Measurements from ENCODE around the gene LRRK2. TPM values are rescaled to one million over a fixed set of nuclear protein-coding genes. Genes with fewer than 3 reads are reported as not detected.

LRRK2 gene
- total and polyA plus RNA-seq, 7 donors: 0.74 to 8.4 (median 4.7) TPM

DNA sequence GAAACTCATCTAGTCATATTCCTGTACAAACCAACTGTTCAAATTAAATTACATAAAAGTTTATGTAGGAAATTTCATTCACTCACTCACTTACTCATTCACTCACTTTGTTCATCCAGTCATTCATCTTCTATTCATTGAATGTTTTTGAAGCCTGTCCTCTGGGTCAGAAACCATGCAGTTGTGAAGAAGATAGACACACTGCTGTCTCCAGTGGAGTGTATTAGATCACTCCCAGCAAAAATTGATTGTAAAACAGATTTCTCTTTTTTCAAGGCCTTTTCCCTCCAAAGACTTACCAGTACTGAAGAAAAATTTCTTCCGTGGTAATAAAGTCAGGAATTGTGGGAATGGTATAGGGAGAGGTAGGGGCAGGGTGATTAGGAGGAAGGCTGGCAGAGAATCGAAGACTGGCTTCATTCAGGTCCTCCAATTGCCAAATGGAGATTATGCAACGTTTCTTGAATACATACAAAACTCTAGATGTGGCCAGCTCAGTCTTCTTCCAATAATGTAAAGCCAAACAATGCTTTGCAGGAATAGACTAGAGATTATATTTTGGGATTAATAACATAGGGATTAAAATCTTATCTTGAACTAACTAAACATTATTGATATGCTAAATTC lies 9.1 kb downstream of the LRRK2 start:
- Histone ChIP-seq H3K36me3 (ENCODE audit: insufficient read depth in 1 of 2, low read depth in 1 of 2) (peaks cover 0 to 53% of the 10 kb centered on the region in 2 donors), H3K27ac (no peak overlapping the region), H3K4me1 (no peaks in the 10 kb centered on the region), H3K27me3 (ENCODE audit: insufficient read depth in 3 of 3, low read length in 2 of 3) (no peaks in the 10 kb centered on the region), H3K9me3 (no peaks in the 10 kb centered on the region), H3K4me3 (no peak overlapping the region)
- TF ChIP-seq, protein P1, sequence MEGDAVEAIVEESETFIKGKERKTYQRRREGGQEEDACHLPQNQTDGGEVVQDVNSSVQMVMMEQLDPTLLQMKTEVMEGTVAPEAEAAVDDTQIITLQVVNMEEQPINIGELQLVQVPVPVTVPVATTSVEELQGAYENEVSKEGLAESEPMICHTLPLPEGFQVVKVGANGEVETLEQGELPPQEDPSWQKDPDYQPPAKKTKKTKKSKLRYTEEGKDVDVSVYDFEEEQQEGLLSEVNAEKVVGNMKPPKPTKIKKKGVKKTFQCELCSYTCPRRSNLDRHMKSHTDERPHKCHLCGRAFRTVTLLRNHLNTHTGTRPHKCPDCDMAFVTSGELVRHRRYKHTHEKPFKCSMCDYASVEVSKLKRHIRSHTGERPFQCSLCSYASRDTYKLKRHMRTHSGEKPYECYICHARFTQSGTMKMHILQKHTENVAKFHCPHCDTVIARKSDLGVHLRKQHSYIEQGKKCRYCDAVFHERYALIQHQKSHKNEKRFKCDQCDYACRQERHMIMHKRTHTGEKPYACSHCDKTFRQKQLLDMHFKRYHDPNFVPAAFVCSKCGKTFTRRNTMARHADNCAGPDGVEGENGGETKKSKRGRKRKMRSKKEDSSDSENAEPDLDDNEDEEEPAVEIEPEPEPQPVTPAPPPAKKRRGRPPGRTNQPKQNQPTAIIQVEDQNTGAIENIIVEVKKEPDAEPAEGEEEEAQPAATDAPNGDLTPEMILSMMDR (IDR thresholded peaks at IDR 0.05): no peak
- 67 to 73% (median 70%) methylated on average over 3 of the region's 3 CpGs for WGBS, 3 donors
- no peak for DNase-seq
- no peak for ATAC-seq
- intact Hi-C loops (cut with DNase I): no loop called here

DNA sequence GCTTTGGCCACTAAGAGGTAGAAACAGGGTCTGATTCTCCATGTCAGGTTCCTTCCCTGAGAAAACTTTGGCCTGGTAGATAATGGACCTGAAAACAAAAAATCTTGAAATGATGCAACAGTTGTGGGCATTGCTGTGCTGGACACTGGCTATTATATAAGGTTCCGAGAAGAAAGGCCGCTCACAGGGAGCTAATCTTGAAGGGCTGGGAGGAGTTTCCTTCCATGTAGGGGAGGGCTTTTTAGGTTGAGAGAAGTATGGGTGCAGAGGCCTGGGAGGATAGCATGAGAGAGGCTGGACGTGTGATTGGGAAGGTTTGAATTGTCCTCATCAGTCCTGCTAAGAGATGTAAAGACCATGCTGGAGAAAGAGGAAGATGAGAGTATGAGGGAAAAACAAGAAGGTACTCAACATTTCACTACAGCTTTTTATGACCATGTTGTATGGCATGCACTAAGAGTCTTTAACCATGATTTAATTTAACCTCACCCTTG lies 11.6 kb downstream of the LRRK2 start:
- no peak overlapping the region for H3K27ac ChIP-seq
- no peaks in the 10 kb centered on the region for H3K27me3 ChIP-seq (ENCODE audit: insufficient read depth in 3 of 3, low read length in 2 of 3)
- DNase-seq: no peak
- H3K36me3 ChIP-seq (ENCODE audit: insufficient read depth in 1 of 2, low read depth in 1 of 2): peaks cover 0 to 74% of the 10 kb centered on the region in 2 donors
- H3K4me3 ChIP-seq: no peak overlapping the region
- TF ChIP-seq, protein P1 (IDR thresholded peaks at IDR 0.05): no peak
- WGBS, 3 donors: 84 to 91% (median 91%) methylated on average over 3 of the region's 3 CpGs
- no peak for ATAC-seq
- no peaks in the 10 kb centered on the region for H3K4me1 ChIP-seq
- H3K9me3 ChIP-seq: no peaks in the 10 kb centered on the region
- intact Hi-C loops (cut with DNase I): no loop called here

DNA sequence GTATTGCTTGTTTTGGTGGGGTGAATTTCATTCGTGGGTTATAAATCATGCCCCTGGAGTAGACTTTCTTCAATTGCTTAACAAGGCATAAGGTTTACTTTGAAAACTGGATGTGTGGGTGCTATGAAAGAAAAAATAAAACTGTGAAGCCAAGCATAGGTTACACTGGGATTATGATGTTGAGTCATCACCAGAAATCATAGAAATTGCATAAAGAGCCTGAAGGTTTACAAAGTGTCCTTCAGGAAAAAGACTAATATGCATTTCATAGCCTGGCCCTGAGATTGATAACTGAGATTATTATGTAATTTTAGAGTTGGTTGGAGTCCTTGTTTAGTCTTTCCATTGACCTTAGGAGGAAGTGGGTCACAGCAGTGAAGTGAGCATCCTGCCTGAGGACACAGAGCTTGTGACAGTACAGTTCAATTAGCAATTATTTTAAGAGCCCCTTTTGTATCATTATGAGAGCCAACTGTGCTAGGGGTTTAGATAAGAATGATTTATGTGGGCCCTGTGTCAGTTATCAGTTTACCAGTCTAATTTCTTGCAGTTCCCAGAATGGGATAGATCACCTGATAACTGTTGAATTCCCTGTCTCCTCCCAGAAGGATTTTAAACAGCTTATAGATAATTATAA lies 13.6 kb downstream of the LRRK2 start:
- no peaks in the 10 kb centered on the region for H3K4me1 ChIP-seq
- intact Hi-C loops (cut with DNase I): no loop called here
- no peaks in the 10 kb centered on the region for H3K27me3 ChIP-seq (ENCODE audit: insufficient read depth in 3 of 3, low read length in 2 of 3)
- TF ChIP-seq, protein P1 (IDR thresholded peaks at IDR 0.05): no peak
- no peaks in the 10 kb centered on the region for H3K9me3 ChIP-seq
- WGBS, 3 donors: 50 to 79% (median 59%) methylated on average over 1 of the region's 1 CpG
- no peak overlapping the region for H3K27ac ChIP-seq
- H3K4me3 ChIP-seq: no peak overlapping the region
- ATAC-seq (no peak), DNase-seq (no peak)
- H3K36me3 ChIP-seq (ENCODE audit: insufficient read depth in 1 of 2, low read depth in 1 of 2): peaks cover 0 to 65% of the 10 kb centered on the region in 2 donors

DNA sequence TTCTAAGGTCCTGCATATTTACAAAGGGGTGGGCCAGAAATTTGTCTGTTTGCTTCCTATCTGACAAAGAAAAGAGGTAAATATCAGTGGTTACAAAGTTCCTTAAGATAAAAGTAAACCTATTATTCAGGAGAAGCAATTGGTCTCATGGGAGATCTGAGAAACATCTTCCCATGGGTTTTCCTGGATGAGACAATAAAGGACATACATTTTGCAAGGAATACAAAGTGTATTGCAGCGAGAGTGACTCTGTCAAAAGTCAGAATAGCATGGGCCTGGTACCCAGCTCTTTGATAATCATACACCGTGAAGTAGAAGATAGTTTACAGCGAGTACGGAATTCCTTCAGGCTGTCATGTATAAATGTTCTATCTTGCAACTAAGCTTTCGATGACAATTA lies 14.2 kb downstream of the LRRK2 start:
- intact Hi-C loops (cut with DNase I): no loop called here
- Histone ChIP-seq H3K4me3 (no peak overlapping the region), H3K36me3 (ENCODE audit: insufficient read depth in 1 of 2, low read depth in 1 of 2) (peaks cover 0 to 59% of the 10 kb centered on the region in 2 donors), H3K4me1 (no peaks in the 10 kb centered on the region), H3K27ac (no peak overlapping the region), H3K27me3 (ENCODE audit: insufficient read depth in 3 of 3, low read length in 2 of 3) (no peaks in the 10 kb centered on the region), H3K9me3 (no peaks in the 10 kb centered on the region)
- DNase-seq (no peak), ATAC-seq (no peak)
- TF ChIP-seq, protein P1 (IDR thresholded peaks at IDR 0.05): no peak
- WGBS, 3 donors: 93 to 94% (median 94%) methylated on average over 5 of the region's 5 CpGs

Measured in psoas muscle (tissue), 8 donors.